Osteocyte (in vitro differentiated cells): Measurements from ENCODE around the gene IRX4. TPM values are rescaled to one million over a fixed set of nuclear protein-coding genes. Genes with fewer than 3 reads are reported as not detected.

ENCODE experiments used
- DNase-seq: peaks from one replicate; pipeline ENCODE4 v3.0.0; 2021; ENCODE audit warnings: mixed read lengths; ENCODE audit not compliant: unreplicated experiment; ENCODE audit errors: extremely low spot score
- H3K27ac Mint-ChIP-seq: one replicate; pipeline ENCODE4 v1.8.0; 2021; ENCODE audit warnings: mild to moderate bottlenecking, mixed read lengths; ENCODE audit not compliant: unreplicated experiment
- H3K27me3 Mint-ChIP-seq: one replicate; pipeline ENCODE4 v1.8.0; 2021; ENCODE audit warnings: mixed read lengths; ENCODE audit not compliant: unreplicated experiment
- H3K36me3 Mint-ChIP-seq: one replicate; pipeline ENCODE4 v1.8.0; 2021; ENCODE audit warnings: mixed read lengths; ENCODE audit not compliant: unreplicated experiment
- H3K4me1 Mint-ChIP-seq: one replicate; pipeline ENCODE4 v1.8.0; 2021; ENCODE audit warnings: mixed read lengths; ENCODE audit not compliant: unreplicated experiment
- H3K4me3 Mint-ChIP-seq: one replicate; pipeline ENCODE4 v1.8.0; 2021; ENCODE audit warnings: mild to moderate bottlenecking, moderate library complexity, mixed read lengths; ENCODE audit not compliant: unreplicated experiment
- H3K9me3 Mint-ChIP-seq: one replicate; pipeline ENCODE4 v1.8.0; 2021; ENCODE audit warnings: mixed read lengths; ENCODE audit not compliant: unreplicated experiment
- CTCF ChIP-seq: fragments of 200-600 bp; sonication (generic); IDR thresholded peaks from 2 replicates; pipeline ENCODE4 v1.5.0; 2021; ENCODE audit warnings: antibody characterized with exemption, mild to moderate bottlenecking, moderate library complexity
- total RNA-seq: library from RNA; stranded (reverse); gene quantifications from 2 replicates; pipeline ENCODE4 v1.2.1, GENCODE V29; 2021

The IRX4 gene
- total RNA-seq, 1 donor from 2014 or later: not detected

DNA sequence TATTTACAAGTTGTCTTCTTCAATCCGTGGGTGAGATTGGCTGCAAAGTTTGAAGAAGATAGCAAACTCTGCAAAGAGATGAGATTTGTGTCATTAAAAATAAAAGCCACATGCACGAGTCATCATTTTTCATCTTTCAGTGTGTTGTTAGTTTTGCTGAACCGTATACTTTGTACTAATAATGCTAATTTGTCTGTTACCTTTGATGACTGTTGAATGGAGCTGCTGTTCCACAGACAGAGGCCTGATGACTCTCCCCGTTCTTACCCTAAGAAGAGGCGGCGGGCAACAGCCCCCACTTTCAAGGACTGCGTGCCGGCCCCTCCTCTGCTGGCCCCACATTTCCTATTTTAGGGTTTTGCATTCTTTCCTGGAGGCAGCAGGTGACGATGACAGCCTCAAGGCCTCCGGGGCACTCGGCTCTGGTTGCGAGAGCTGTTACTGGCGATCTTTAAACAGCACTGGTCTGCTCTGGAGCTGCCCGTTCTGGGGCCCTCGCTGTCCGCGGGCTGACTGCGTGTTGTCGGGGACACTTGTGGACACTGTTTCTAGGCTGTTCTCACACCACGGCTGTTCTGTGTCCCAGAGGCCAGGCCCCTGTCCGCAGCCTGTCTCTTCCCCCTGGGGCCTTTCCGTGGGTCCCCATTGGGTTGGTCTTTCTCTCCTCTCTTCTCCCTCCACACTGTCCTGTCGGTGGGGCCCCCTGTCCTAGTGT, 46.4 kb downstream of the IRX4 start:
- no peaks in the 10 kb centered on the region for H3K36me3 Mint-ChIP-seq
- no peak for DNase-seq
- peaks cover under 1% of the 10 kb centered on the region for H3K4me1 Mint-ChIP-seq
- peaks cover 36% of the 10 kb centered on the region for H3K27me3 Mint-ChIP-seq
- H3K9me3 Mint-ChIP-seq: no peaks in the 10 kb centered on the region
- no peak for TF ChIP-seq CTCF
- H3K27ac Mint-ChIP-seq: no peak overlapping the region
- H3K4me3 Mint-ChIP-seq: no peak overlapping the region

GRCh38 chr5:1835431-1835830, 47.3 kb downstream of the IRX4 start:
- no peak for TF ChIP-seq CTCF
- Mint-ChIP-seq H3K27me3 (peaks cover 33% of the 10 kb centered on the region), H3K9me3 (no peaks in the 10 kb centered on the region), H3K4me1 (no peaks in the 10 kb centered on the region), H3K27ac (no peak overlapping the region), H3K36me3 (no peaks in the 10 kb centered on the region), H3K4me3 (no peak overlapping the region)
- DNase-seq: no peak

- Mint-ChIP-seq H3K36me3 (no peaks in the 10 kb centered on the region), H3K4me1 (no peaks in the 10 kb centered on the region), H3K4me3 (no peak overlapping the region), H3K27ac (no peak overlapping the region), H3K27me3 (peaks cover 32% of the 10 kb centered on the region), H3K9me3 (no peaks in the 10 kb centered on the region)
- no peak for TF ChIP-seq CTCF
- DNase-seq: no peak
These were observed 47.9 kb downstream of the IRX4 start for GRCh38 chr5:1834721-1835429.

- no peak for DNase-seq
- no peak for TF ChIP-seq CTCF
- Mint-ChIP-seq H3K27me3 (peaks cover 28% of the 10 kb centered on the region), H3K4me3 (no peak overlapping the region), H3K36me3 (no peaks in the 10 kb centered on the region), H3K4me1 (no peaks in the 10 kb centered on the region), H3K9me3 (no peaks in the 10 kb centered on the region), H3K27ac (no peak overlapping the region)
These were observed 48.6 kb downstream of the IRX4 start for GRCh38 chr5:1834022-1834551.
